NCI-H1092 treated with DMSO at 0.1 percent for 48 hours (cell line): ENCODE measurements around the gene GBP3.
"Not testable (repeated sequence)": the region's sequence is repeated elsewhere in the genome, so short reads cannot be mapped to it uniquely, and the experiment has no call there.

Experiments
- DNase-seq: peaks from one replicate; lab custom pipeline; 2025; lab: John Stamatoyannopoulos, UW

The GBP3 gene

DNA sequence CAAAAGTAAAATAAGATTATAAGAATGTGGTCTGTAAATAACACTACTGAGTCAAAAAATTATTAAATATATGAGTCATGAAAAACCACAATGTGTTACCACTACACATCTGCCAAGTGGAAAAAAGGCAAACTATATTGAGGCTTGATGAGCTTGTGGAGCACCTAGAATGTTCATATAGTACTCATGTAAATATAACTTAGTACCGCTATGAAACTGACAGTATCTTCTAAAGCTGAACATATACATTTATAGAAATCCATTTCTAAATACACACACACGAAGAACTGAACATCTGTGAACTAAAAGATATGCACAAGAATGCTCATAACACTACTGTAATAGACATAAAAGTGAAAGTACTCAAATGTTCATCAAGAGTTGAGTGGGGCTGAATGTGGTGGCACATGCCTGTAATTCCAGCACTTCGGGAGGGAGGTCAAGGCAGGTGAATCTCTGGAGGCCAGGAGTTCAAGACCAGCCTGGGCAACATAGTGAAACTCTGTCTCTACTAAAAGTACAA, 18.5 kb upstream of the GBP3 start:
- DNase-seq: no peak

DNA sequence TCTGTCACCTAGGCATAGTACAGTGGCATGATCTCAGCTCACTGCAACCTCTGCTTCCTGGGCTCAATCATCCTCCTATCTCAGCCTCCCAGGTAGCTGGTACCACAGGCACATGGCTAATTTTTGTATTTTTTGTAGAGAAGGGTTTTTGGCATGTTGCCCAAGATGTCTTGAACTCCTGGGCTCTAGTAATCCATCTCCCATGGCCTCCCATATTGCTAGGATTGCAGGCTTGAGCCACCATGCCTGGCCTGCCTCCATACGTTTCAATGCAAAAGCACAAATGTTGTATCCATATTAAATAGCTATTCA, 17.6 kb upstream of the GBP3 start:
- no peak for DNase-seq

DNA sequence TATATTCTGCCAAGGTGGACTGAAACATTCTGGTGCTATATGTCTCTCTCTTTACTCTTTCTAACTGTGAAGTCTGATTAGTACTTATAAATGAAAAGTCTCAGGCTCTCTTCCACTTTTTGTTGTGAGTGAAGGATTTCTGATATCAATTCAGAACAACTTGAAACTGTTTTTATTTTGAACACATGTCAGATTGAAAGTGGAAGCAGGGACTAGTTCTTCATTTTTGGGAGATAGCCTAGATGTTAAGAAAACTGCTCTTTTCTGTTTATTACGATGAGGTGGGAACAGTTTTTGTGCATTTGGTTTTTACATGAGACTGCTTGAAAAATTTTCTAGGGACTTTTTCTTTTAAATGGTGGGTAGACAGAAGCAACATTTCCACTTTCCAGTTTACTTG, 14.5 kb upstream of the GBP3 start:
- DNase-seq: no peak

DNA sequence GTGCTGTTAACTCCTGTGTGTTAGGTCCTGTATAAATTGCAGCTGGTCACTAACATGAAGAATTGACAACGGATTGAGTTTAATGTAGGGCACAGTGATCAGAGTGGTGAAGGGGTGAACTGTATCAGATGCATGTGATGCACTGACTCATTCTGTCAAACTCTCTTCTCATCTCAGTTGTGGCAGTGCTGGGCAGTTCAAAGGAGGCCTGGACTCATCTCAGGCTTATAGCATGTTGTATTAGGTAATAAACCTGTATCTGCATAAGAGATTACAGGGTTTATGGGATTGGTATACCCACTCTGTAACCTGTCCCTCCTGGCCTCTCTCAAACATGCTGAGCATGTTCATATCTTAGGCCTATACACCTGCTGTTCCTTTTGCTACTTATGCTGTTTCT, 12.4 kb upstream of the GBP3 start:
- DNase-seq: no peak

DNA sequence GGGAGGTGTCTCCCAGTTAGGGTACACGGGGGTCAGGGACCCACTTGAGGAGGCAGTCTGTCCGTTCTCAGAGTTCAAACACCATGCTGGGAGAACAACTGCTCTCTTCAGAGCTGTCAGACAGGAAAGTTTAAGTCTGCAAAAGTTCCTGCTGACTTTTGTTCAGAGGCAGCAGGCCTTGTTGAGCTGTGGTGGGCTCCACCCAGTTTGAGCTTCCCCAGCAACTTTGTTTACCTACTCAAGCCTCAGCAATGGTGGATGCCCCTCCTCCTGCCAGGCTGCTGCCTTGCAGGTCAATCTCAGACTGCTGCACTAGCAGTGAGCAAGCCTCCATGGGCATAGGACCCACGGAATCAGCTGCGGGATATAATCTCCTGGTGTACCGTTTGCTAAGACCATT, 11.3 kb upstream of the GBP3 start:
- DNase-seq: not testable (repeated sequence)

DNA sequence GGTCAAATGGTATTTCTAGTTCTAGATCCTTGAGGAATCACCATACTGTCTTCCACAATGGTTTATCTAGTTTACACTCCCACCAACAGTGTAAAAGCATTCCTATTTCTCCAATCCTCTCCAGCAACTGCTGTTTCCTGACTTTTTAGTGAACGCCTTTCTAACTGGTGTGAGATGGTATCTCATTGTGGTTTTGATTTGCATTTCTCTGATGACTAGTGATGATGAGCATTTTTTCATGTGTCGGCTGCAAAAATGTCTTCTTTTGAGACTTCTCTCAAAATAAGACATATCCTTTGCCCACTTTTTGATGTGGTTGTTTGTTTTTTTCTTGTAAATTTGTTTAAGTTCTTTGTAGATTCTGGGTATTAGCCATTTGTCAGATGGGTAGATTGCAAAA, 6.4 kb upstream of the GBP3 start:
- not testable (repeated sequence) for DNase-seq

DNA sequence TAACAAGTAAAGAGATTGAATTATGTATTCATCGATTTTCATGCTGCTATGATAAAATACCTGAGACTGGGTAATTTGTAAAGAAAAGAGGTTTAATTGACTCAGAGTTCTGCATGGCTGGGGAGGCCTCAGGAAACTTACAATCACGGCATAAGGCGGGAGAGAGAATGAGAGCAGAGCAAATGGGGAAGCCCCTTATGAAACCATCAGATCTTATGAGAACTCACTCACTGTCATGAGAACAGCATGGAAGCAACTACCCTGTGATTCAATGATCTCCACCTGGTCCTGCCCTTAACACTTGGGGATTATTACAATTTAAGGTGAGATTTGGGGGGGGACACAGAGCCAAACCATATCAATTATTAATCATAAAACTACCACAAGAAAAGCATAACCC, 3.3 kb upstream of the GBP3 start:
- no peak for DNase-seq

DNA sequence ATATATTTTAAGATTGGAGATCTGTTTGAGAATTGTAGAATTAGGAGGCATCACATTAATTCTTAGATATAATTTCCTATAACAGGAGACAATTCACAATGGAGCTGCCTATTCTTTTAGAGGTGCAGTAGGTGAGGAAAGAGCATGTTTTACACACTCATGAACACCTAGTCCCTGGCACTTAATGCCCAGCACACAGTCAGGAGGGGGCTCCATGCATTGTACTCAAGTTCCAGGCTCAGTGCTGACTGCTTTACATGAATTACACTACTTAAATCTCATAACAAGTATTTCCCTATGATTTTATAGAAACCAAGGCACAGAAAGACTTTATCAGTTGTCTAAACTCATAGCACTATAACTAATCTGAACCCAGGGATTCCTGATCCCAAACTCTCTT, 360 bp upstream of the GBP3 start:
- DNase-seq: no peak

DNA sequence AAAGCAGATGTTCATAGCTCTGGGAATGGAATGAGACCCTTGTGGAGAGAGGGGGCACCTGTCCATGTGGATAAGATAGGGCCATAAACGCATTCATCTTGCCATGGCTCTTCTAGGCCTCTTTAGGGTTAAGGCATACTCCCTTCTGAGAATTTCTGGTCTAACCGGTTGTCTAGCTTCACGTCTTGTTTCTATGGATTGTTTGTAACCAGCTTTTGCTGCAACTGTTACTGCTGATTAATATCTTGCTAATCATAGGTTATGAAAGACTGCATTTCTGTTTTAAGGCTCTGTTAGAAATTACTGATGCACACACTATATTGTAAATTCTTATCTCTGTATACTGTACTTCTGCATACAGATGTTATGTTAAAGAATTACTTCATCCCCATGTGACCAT, 4.3 kb downstream of the GBP3 start:
- DNase-seq: not testable (repeated sequence)

DNA sequence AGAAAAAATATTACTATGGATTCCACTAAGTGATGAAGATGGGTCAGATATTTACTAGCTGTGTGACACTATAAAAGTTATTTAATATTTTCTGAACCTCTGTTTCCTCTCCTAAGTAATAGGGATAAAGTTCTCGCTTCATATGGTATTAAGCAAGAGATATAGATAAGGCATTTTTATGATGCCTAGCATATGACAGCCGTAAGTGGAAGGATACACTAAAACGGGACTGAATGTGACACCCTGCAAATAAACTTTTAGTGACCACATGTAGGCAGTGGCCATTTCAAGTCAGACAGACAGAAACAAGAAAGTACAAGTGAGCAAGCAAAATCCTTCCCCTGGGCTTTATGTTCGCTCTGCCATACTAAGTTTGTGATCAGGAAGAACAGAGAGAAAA, 14.2 kb downstream of the GBP3 start:
- no peak for DNase-seq

DNA sequence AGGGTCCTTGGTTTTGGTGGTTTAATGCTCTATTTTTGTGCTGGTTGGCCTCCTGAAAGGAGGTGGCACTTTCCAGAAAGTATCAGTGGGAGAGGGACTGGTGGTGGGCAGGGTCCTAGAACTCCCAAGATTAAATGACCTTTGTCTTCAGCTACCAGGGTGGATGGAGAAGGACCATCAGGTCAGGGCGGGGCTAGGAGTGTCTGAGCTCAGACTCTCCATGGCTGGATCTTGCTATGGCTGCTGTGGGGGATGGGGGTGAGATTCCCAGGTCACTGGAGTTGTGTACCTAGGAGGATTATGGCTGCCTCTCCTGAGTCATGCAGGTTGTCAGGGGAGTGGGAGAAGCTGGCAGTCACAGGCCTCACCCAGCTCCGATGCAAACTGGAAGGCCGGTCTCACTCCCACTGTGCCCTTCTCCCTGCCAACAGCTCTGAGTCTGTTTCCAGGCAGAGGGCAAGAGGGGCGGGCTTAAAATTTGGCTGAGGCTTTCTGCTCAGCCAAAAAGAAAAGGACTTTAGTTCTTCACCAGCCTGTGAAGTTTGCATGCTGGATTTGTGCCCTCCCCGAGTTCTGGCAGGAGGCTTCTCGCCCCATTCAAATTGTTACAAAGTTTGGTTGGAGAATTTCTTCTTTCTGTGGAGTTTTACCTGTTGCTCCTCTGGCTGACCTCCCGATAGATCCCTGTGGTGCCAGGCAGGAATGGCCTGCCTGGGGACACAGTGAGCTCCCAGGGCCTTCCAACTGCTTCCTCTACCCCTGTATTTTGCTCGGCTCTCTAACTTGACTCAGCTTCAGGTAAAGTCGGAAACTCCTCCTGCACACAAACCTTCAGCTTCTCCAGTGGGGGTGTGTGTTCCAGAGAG, 17.1 kb downstream of the GBP3 start:
- no peak for DNase-seq

DNA sequence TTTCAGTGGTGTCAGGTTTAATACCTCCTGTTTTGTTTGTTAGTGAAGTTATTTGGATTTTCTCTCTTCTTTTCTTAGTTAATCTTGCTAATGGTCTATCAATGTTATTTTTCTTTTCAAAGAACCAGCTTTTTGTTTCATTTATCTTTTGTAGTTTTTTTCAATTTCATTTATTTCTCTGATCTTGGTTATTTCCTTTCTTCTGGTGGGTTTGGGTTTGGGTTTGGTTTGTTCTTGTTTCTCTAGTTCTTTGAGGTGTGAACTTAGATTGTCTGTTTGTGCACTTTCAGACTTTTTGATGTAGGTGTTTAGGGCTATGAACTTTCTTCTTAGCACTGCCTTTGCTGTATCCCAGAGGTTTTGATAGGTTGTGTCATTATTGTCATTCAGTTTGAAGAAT, 20.5 kb downstream of the GBP3 start:
- not testable (repeated sequence) for DNase-seq

DNA sequence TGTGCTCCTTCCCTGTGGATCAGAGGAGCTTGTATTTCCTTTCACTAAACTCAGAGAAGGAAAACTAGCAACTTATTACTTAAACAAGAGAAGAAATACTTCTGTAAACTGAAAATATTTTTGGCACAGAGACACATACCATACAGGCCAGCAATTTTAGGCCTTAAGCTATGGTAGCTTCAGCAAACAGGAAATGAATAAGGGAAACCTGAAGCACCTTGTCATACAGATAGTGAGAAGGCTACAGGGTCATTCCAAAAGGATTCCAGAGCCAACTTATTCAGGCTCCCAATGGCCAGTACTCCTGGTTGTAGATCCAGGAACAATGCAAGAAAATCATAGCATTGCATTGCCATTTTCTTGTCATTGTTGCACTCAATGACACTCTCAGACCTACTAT, 21.2 kb downstream of the GBP3 start:
- DNase-seq: no peak

DNA sequence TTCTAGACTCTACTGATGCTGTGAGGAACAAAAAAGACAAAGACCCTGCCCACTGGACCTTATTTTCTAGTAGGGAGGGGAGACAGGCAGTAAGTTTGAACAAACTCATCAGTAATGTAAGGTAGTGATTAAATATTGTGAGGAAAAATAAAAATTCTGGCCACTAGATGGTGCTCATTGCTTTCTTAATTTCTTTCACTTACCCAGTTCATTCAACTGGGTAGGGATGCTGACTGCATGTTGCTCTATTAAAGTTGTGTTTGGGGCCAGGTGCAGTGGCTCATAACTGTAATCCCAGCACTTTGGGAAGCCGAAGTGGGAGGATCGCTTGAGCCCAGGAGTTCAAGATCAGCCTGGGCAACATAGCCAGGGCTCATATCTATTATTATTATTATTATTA, 23.9 kb downstream of the GBP3 start:
- peak; percentile 74 for DNase-seq

DNA sequence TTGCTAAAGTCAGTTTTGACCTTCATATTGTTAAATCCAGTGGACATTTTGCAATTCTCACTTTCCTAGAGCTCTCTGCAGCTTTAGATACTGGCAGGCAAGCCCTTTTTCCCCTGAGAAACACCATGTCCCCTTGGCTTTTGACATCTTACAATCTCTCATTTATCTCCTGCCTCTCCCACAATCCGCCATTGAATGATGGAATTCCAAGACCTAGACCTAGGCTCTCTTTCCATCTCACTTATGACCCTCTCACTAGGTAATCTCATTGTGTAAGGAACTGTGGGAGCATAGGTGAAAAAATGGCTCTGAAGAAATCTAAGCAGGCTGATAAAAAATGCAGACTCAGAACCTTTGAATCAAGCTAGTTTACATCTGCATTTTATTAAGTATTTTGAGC, 32.2 kb downstream of the GBP3 start:
- no peak for DNase-seq

DNA sequence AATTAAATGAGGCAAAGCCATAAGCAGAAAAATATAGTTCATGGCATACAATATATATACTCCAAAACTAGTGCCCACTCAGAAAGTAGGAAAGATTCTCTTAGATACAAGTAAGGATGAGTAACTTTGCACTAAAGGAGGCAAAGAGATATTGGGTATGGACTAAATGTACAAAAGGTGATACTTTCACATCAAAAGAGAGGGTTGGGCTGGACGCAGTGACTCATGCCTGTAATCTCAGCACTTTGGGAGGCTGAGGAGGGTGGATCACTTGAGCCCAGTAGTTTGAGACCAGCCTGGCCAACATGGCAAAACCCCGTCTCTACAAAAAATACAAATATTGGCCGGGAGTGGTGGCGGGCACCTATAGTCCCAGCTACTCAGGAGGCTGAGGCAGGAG, 37.0 kb downstream of the GBP3 start:
- no peak for DNase-seq

DNA sequence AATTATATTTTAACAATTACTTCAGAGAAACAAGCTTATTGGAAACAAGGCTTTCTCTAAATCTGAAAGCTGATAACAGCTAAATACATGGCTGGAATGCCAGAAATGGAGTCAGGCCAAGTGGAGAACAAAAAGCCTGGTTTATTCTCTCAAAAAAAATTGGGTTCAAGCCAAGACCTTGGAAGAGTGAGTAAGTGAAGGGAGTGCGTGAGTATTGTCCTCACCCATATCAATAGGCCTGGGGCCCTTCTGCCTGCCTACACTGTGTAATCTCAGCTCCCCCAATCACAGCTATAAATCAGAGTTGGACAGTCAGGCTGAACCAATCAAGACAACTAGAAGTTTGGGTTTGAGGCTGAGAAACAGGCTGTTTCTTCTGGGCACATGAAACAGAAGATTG, 37.6 kb downstream of the GBP3 start:
- peak; percentile 70 for DNase-seq

DNA sequence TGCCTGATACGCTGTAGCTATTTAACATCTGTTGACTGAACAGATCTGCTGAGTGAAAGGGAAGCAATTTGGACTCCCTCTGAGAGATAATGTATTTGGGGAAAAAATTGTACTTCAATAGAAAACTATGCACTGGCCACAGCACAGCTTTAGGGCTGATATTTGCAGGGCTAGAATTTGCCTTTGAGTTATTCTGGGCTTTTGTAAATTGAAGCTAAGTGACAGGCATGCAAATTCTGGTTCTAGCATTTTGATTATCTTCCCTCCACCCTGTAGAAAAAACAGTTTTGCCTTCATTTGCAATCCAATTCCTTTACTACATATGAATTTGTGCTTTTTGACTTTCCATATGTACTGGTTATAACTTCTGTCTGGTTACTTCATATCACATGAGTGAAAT, 38.1 kb downstream of the GBP3 start:
- DNase-seq: no peak

DNA sequence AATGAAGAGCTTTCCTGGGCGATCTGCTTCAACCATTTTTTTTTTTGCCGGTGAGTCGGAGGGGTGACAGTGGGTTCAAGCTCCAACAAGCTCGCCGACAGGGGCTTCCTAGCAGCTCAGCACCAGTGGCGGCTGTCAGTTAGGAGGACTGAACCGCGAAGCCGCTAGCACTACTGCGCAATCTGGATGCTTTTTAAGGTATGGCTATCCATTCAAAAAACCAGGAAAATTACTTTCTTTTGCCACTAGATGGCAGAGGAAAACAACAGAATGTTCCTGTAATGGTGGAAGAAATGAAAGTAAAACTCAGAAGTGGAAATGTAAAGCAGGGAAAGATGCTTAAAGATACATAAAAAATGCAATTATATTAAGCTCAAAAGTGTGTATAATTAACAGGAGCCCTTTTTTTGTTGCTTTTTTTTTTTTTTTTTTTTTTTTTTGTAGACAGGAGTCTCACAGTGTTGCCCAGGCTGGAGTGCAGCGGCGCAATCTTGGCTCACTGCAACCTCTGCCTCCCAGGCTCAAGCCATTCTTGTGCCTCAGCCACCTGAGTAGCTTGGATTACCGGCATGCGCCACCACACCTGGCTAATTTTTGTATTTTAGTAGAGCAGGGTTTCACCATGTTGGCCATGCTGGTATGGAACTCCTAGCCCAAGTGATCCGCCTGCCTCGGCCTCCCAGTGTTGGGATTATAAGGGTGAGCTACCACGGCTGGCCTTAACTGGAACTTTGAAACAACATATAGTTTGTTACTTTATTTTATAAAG, 38.7 kb downstream of the GBP3 start:
- peak; percentile 37 for DNase-seq

DNA sequence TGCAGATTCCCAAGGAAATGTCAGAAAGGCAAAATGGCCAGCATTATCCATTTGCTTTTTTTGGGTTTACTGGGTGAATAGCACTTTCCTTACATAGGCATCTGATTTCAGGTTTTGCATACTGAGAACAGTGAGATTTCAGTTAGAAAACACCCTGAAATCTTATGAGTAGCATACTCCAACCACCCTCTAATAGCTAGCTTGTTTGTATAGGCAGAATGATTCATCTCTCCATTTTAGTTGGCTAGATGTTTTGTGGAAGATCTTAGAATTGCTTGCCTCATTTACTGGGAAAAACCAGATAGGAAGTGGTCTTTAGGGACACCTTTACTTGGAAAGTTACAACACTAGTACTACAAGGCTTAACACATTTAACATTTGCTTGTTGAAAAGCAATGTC, 40.6 kb downstream of the GBP3 start:
- DNase-seq: no peak

DNA sequence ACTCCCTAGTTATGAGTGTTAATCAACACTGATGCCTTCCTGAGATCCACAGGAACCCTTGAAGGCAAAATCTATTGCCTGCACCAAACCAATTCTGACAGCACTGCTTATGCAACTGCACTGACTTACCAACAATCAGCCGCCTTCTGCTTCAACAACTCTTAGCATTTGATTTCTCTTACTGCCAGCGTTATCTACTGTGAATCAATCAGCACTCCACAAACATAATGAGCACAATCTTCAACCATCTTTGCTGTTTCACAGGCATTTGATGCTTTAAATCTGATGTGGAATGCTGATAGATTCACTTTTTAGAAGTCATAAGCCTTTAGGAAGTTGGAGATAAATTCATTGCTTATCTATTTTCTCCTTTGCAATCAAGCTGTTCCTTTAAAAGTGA, 41.2 kb downstream of the GBP3 start:
- DNase-seq: not testable (repeated sequence)

DNA sequence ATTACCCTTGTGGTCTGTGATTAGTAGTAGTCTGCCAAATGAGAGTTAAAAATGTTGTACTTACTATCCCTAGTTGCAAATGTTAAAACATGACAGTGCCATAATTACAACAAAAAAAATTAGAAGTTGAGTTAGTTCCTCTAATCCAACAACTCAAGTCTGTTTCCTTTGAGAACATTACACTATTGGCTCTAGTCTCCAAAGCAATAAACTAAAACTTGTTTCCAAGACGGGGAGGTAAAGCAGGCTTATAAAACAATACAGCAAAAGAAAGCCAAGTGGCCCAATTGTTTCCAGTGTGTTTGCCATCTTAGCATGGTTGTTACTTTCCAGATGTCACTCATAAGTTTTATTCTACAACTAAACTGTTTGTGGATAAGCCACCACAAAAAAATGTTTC, 41.8 kb downstream of the GBP3 start:
- DNase-seq: no peak

DNA sequence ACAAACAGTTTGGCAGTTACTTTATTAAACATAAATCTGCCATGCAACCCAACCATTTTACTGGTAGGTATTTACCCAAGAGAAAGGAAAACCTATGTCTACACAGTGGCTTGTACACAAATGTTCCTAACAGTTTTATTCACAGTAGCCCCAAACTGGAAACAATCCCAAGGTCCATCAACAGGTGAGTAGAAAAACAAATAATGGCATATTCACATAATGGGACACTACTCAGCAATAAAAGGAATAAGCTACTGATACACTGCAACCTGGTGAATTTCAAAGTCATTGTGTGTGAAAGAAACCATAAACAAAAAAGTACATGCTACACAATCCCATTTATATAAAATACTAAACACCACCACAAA, 42.9 kb downstream of the GBP3 start:
- DNase-seq: no peak
